Neural cell (in vitro differentiated cells): ENCODE measurements around the gene GCSAM.

ENCODE experiments used
- MXI1 ChIP-seq: fragments of 450-650 bp; conservative IDR thresholded peaks from 2 replicates; pipeline ENCODE4 v1.6.1; 2014; ENCODE audit warnings: antibody characterized with exemption, mild to moderate bottlenecking; ENCODE audit not compliant: poor library complexity, severe bottlenecking
- POLR2AphosphoS5 ChIP-seq: IDR thresholded peaks from 2 replicates; pipeline ENCODE4 v1.6.1; 2012
- TF ChIP-seq, protein P1 (sequence below): fragments of 450-650 bp; IDR thresholded peaks from 2 replicates; pipeline ENCODE4 v1.5.1; 2014; ENCODE audit warnings: antibody characterized with exemption, mild to moderate bottlenecking, moderate library complexity; ENCODE audit not compliant: poor library complexity, severe bottlenecking

DNA sequence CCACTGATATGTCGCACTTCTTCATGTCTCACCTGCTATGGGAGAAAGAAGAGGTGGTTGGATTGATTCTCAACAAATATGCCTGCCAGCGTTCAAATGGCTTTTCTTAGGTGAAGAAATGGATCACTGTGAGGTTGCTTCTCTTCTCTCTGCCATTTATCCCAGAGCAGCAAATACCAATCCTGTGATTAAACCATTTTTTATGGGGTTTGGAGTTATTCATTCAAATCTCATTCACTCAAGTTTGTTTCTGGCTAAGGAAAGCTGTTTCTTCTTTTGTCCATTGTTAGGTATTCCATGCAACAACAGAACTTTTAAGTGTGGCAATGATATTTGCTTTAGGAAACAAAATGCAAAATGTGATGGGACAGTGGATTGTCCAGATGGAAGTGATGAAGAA, 59.0 kb downstream of the GCSAM start:
- TF ChIP-seq, protein P1, sequence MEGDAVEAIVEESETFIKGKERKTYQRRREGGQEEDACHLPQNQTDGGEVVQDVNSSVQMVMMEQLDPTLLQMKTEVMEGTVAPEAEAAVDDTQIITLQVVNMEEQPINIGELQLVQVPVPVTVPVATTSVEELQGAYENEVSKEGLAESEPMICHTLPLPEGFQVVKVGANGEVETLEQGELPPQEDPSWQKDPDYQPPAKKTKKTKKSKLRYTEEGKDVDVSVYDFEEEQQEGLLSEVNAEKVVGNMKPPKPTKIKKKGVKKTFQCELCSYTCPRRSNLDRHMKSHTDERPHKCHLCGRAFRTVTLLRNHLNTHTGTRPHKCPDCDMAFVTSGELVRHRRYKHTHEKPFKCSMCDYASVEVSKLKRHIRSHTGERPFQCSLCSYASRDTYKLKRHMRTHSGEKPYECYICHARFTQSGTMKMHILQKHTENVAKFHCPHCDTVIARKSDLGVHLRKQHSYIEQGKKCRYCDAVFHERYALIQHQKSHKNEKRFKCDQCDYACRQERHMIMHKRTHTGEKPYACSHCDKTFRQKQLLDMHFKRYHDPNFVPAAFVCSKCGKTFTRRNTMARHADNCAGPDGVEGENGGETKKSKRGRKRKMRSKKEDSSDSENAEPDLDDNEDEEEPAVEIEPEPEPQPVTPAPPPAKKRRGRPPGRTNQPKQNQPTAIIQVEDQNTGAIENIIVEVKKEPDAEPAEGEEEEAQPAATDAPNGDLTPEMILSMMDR, result no peak
- no peak for TF ChIP-seq MXI1
- no peak for TF ChIP-seq POLR2AphosphoS5
